ENCODE results near the gene CCT4. TPM values are rescaled to one million over a fixed set of nuclear protein-coding genes. Genes with fewer than 3 reads are reported as not detected.

The CCT4 gene
- total RNA-seq, 1 experiment from 2014 or later: 316 TPM

DNA sequence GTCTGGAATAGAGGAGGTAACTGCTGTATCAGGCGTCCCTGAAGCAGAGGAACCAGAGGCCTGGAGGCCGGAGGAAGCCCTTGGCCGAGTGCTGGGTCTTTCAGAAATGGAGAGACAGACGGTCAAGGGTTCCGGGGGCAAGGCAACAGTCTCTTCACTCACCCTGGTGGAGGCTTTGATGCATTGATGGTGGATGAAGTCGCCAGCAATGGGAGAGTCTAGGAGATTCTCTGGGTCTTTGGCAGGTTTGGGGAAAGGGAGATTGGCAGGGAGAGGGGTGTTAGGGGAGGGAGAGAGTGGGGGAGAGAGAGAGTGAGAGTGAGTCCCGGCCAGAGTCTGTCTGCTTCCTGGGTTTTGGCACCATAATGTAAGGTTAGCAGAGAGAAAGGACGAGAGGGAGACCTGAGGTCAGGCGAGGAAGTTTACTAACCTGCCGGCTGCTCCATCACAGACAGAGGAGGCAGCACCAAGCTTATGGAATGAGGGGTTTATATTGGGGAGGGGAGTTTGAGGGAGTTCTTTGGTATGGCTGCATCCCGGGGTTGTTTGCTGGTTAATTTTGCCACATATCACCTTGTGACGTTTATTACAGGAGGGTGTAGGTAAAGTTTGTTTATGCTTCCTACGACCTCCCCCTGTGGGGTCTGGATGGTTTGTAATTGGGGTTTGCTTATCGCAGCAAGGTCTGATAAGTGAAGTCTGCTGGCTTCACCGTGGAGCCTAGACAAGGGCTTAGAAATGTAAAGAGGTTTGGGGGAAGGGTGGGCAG, 36.6 kb upstream of the CCT4 start (continued):
- no peak for TF ChIP-seq EGR1 (IDR thresholded peaks at IDR 0.05; ENCODE audit: low read depth)
- no peak for TF ChIP-seq ZFX (IDR thresholded peaks at IDR 0.05)
- no peak for TF ChIP-seq POLR2AphosphoS5 (IDR thresholded peaks at IDR 0.05; ENCODE audit: low read depth, low read length)

- CTCF ChIA-PET: no interaction called here
- Histone ChIP-seq H3K36me3 (ENCODE audit: control insufficient read depth in 1 of 2, insufficient read depth in 2 of 2, low read length in 2 of 2) (no peaks in the 10 kb centered on the region), H3K27ac (ENCODE audit: low read depth, low read length) (no peak overlapping the region), H4K20me1 (ENCODE audit: insufficient read depth) (no peaks in the 10 kb centered on the region), H3K79me2 (ENCODE audit: insufficient read depth, low read length) (no peaks in the 10 kb centered on the region), H3K9me3 (ENCODE audit: control insufficient read depth in 1 of 2, insufficient read depth in 1 of 2, low read depth in 1 of 2, low read length in 2 of 2) (no peaks in the 10 kb centered on the region), H3K27me3 (ENCODE audit: insufficient read depth, low read length) (no peaks in the 10 kb centered on the region), H3K9ac (ENCODE audit: low read length) (no peak overlapping the region), H3K9me2 (ENCODE audit: insufficient read depth) (no peaks in the 10 kb centered on the region), H2AFZ (ENCODE audit: low read depth, low read length, poor library complexity, severe bottlenecking) (no peak overlapping the region), H3K4me3 (replicated peaks in 1 of 2; ENCODE audit: low read depth in 1 of 2, low read length in 2 of 2) (no peak overlapping the region), H3K4me2 (ENCODE audit: low read length) (no peak overlapping the region), H3K4me1 (ENCODE audit: control insufficient read depth in 1 of 2, insufficient read depth in 2 of 2, low read length in 2 of 2) (no peaks in the 10 kb centered on the region)
- TF ChIP-seq ZFX (IDR thresholded peaks at IDR 0.05) (no peak), ELF1 (IDR thresholded peaks at IDR 0.05; ENCODE audit: borderline replicate concordance, low read depth) (no peak), YY1 (IDR thresholded peaks at IDR 0.05; ENCODE audit: extremely low read depth, insufficient replicate concordance, low read depth, low read length) (no peak), CBX3 (IDR thresholded peaks at IDR 0.05; ENCODE audit: low read depth) (no peak), CEBPB (IDR thresholded peaks at IDR 0.05; ENCODE audit: low read depth) (no peak), JUND (IDR thresholded peaks at IDR 0.05) (no peak), ZBTB33 (IDR thresholded peaks at IDR 0.05; ENCODE audit: extremely low read depth, insufficient replicate concordance, low read length) (no peak), POLR2AphosphoS5 (IDR thresholded peaks at IDR 0.05; ENCODE audit: low read depth, low read length) (no peak), EGR1 (IDR thresholded peaks at IDR 0.05; ENCODE audit: low read depth) (no peak), POLR2A (IDR thresholded peaks at IDR 0.05; ENCODE audit: borderline replicate concordance, extremely low read depth, insufficient read depth, insufficient read length) (no peak), REST (IDR thresholded peaks at IDR 0.05; ENCODE audit: low read depth) (no peak), SIN3A (IDR thresholded peaks at IDR 0.05; ENCODE audit: low read depth) (no peak), EZH2 (IDR thresholded peaks at IDR 0.05) (no peak), ZNF274 (IDR thresholded peaks at IDR 0.05; ENCODE audit: low read depth, low read length) (no peak)
- TF ChIP-seq, protein P1, sequence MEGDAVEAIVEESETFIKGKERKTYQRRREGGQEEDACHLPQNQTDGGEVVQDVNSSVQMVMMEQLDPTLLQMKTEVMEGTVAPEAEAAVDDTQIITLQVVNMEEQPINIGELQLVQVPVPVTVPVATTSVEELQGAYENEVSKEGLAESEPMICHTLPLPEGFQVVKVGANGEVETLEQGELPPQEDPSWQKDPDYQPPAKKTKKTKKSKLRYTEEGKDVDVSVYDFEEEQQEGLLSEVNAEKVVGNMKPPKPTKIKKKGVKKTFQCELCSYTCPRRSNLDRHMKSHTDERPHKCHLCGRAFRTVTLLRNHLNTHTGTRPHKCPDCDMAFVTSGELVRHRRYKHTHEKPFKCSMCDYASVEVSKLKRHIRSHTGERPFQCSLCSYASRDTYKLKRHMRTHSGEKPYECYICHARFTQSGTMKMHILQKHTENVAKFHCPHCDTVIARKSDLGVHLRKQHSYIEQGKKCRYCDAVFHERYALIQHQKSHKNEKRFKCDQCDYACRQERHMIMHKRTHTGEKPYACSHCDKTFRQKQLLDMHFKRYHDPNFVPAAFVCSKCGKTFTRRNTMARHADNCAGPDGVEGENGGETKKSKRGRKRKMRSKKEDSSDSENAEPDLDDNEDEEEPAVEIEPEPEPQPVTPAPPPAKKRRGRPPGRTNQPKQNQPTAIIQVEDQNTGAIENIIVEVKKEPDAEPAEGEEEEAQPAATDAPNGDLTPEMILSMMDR (IDR thresholded peaks at IDR 0.05 in 2 of 3, conservative IDR thresholded peaks at IDR 0.05 in 1 of 3; ENCODE audit: borderline replicate concordance in 1 of 3, insufficient read depth in 1 of 3, low read depth in 2 of 3, low read length in 2 of 3): no peak
- TF ChIP-seq, protein P2, sequence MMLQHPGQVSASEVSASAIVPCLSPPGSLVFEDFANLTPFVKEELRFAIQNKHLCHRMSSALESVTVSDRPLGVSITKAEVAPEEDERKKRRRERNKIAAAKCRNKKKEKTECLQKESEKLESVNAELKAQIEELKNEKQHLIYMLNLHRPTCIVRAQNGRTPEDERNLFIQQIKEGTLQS (IDR thresholded peaks at IDR 0.05): no peak
- no TSS peak for BruUV-seq (replicated peaks)
- DNase-seq (ENCODE audit: low read depth, low spot score) (no peak), ATAC-seq (no peak)
- intact Hi-C loops (cut with micrococcal nuclease): no loop called here
- POLR2A ChIA-PET: no interaction called here
- RAD21 ChIA-PET (ENCODE audit: low non-redundant PET in 1 of 2, low total read pairs in 2 of 2, uncharacterized antibody in 2 of 2, unreplicated experiment in 2 of 2): no interaction called here
Observed at GRCh38 chr2:61922714-61923113, 34.3 kb upstream of the CCT4 start.
